ENCODE measurements around the gene TEX22.

GRCh38 chr14:105444859-105445258 is 46.5 kb downstream of the TEX22 start:
- TF ChIP-seq NFRKB (IDR thresholded peaks at IDR 0.05) (no peak), PKNOX1 (IDR thresholded peaks at IDR 0.05) (no peak), ELF4 (IDR thresholded peaks at IDR 0.05) (no peak), SUZ12 (IDR thresholded peaks at IDR 0.05) (no peak), HDGF (IDR thresholded peaks at IDR 0.05; ENCODE audit: borderline replicate concordance) (no peak), SP1 (IDR thresholded peaks at IDR 0.05) (no peak), FOXM1 (IDR thresholded peaks at IDR 0.05; ENCODE audit: borderline replicate concordance) (no peak), BHLHE40 (IDR thresholded peaks at IDR 0.05; ENCODE audit: borderline replicate concordance) (no peak), FOXK2 (IDR thresholded peaks at IDR 0.05) (no peak), FOXA1 (IDR thresholded peaks at IDR 0.05) (no peak), ZNF384 (IDR thresholded peaks at IDR 0.05) (no peak), L3MBTL2 (conservative IDR thresholded peaks at IDR 0.05) (no peak)
